ENCODE data around the gene FCRL5. TPM values are rescaled to one million over a fixed set of nuclear protein-coding genes. Genes with fewer than 3 reads are reported as not detected.

FCRL5 gene
- 0.24 TPM in 1 of 2 replicates, not detected in the other for total RNA-seq (ENCODE audit: low replicate concordance)
- long read RNA-seq: 0 reads

DNA sequence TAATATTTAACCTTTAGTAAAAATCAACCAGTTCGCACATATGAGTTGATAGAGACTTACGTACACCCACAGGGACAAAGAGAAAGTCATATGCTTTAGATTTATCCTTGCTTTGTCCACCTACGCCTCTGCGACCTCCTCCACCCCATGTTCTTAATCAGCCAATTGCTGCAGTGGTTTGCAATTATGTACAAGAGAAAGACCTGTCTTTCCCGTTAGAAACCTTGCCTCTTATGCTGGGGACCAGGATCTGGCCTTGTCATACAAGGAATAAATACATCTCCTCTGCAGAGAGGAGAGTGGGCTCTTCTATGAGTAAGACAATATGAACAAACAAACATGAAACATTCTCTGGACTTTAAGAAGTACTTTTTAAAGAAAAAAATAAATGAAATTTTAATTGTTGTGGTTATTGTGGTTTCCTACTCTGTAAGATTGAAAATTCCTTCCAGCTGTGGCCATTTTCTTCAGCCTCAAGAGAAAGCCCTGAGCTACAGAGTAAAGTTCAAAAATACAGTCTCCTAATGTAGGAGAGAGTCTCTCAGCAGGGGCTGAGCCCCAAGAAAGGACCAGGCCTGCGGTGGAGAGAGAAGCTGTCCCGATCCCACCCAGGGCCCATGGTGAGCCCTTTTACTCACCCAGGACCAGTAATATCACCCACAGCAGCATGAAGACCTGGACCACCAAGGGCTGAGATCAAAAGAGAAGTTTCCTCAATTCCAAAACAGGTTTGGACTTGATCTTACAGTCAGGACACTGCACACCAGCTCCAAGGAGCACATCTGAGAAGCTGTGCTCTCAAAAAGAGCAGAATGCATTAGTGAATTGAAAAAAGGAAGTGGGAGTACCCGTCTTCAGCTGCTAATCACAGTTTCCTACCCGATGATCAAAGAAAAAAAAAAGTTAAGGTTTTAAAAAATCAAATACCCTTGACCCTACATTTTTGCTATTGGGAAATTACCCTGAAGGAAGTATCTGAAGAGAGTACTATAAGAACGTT, at the start of gene FCRL5:
Gene FCRL5 (minus strand): TSS at position 822 of the 1,000 bp plus-strand sequence. CDS start 153 bp downstream, at position 669.
- Mint-ChIP-seq H3K27me3 (no peaks in the 10 kb centered on the region), H3K9me3 (no peaks in the 10 kb centered on the region), H3K36me3 (no peaks in the 10 kb centered on the region), H3K4me3 (no peak within 1 kb of the TSS), H3K27ac (no peak within 1 kb of the TSS), H3K4me1 (ENCODE audit: unreplicated experiment) (no peaks in the 10 kb centered on the region)
- no peak for TF ChIP-seq CTCF (conservative IDR thresholded peaks at IDR 0.05)
- no peak for DNase-seq (ENCODE audit: extremely low spot score, unreplicated experiment)

DNA sequence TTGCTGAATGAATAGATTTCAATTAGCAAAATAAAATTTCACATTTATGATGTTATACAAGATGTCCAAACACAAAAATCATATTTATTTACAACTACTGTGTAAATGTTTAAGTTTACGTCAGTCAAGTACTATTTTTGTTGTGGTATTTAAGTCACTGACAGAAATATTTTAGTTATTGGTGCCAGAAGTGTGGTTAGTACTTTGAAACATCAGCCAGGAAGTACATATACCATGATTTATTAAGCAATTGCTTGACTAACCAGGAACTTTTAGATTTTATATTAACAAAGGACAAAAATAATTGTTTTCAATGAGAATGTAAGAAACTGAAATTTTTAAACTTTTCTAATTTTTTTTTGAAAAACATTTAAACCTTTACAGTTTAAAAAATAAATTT, 47.9 kb upstream of the FCRL5 start:
- Mint-ChIP-seq H3K4me3 (no peak overlapping the region), H3K36me3 (no peaks in the 10 kb centered on the region), H3K4me1 (ENCODE audit: unreplicated experiment) (no peaks in the 10 kb centered on the region), H3K27ac (no peak overlapping the region), H3K27me3 (peaks cover 15% of the 10 kb centered on the region), H3K9me3 (no peaks in the 10 kb centered on the region)
- no peak for DNase-seq (ENCODE audit: extremely low spot score, unreplicated experiment)
- no peak for TF ChIP-seq CTCF (conservative IDR thresholded peaks at IDR 0.05)

DNA sequence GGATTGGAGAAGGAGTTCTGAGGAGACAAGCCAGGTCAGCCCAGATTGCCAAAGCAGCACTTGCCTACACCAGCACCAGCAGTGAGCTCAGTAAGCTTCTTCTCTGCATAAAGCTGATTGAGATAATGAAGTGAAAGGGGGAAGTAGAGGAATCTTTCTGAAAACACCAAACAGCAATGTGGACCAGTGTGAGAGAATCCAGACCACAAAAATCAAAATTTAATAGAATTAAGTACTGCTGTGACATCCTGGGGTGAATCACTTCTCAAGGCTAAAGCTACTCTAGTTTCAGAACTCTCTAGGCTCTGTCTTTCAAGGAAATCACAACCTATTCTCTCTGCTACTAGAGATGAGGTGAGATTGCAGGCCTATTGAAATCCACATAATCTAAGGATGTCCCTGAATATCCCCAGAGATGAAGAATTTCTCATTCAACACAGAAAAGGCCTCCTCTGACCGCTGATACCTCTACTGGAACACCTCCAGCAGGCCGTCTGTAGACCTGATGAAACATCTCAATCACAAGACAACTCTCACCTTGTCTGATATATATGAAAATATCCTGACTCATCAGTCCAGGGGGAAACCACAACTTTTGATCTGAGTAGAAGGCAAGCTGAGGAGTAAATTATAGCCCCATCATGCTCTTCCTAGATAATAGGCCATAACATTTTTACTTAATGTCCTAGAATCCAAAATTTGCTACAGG, 45.8 kb upstream of the FCRL5 start, which contains the start of gene FCRL4:
Gene FCRL4 (minus strand): TSS at position 127 of the 709 bp plus-strand sequence. CDS start 141 bp downstream, outside the sequence.
- no peak for DNase-seq (ENCODE audit: extremely low spot score, unreplicated experiment)
- Mint-ChIP-seq H3K27me3 (peaks cover 15% of the 10 kb centered on the region), H3K4me1 (ENCODE audit: unreplicated experiment) (no peaks in the 10 kb centered on the region), H3K4me3 (no peak within 1 kb of the TSS), H3K27ac (no peak within 1 kb of the TSS), H3K9me3 (no peaks in the 10 kb centered on the region), H3K36me3 (no peaks in the 10 kb centered on the region)
- no peak for TF ChIP-seq CTCF (conservative IDR thresholded peaks at IDR 0.05)

- no peak for TF ChIP-seq CTCF (conservative IDR thresholded peaks at IDR 0.05)
- H3K36me3 Mint-ChIP-seq: no peaks in the 10 kb centered on the region
- H3K27ac Mint-ChIP-seq: no peak overlapping the region
- DNase-seq (ENCODE audit: extremely low spot score, unreplicated experiment): no peak
- H3K4me1 Mint-ChIP-seq (ENCODE audit: unreplicated experiment): no peaks in the 10 kb centered on the region
- H3K9me3 Mint-ChIP-seq: no peaks in the 10 kb centered on the region
- peaks cover 13% of the 10 kb centered on the region for H3K27me3 Mint-ChIP-seq
- no peak overlapping the region for H3K4me3 Mint-ChIP-seq
Observed at GRCh38 chr1:157596384-157596783, 44.1 kb upstream of the FCRL5 start.

- Mint-ChIP-seq H3K4me3 (no peak overlapping the region), H3K36me3 (no peaks in the 10 kb centered on the region), H3K9me3 (no peaks in the 10 kb centered on the region), H3K4me1 (ENCODE audit: unreplicated experiment) (no peaks in the 10 kb centered on the region), H3K27me3 (peaks cover 8% of the 10 kb centered on the region), H3K27ac (no peak overlapping the region)
- TF ChIP-seq CTCF (conservative IDR thresholded peaks at IDR 0.05): no peak
- no peak for DNase-seq (ENCODE audit: extremely low spot score, unreplicated experiment)
Observed at GRCh38 chr1:157595356-157595755, 43.0 kb upstream of the FCRL5 start.
